HCT116 (cell line): ENCODE results near the gene NPC2. TPM values are rescaled to one million over a fixed set of nuclear protein-coding genes. Genes with fewer than 3 reads are reported as not detected.

Experiments
- ATAC-seq: fragments of 200-7000 bp; cut with Tn5 transposase; 2 replicates; pipeline ENCODE4 v1.9.1; 2020; ENCODE audit warnings: mild to moderate bottlenecking, moderate library complexity
- BruUV-seq: library from RNA; stranded (reverse); fragments of 400-500 nt; replicated peaks from 2 replicates; lab custom pipeline; 2021; lab: Mats Ljungman, UMichigan
- CTCF ChIA-PET: fragments of 300-600 bp; sonication (Branson Sonifier 250); formaldehyde crosslinking; loops from one replicate; lab custom pipeline; 2021; ENCODE audit warnings: antibody characterized with exemption; lab: Charles Lee
- POLR2A ChIA-PET: fragments of 300-600, 350-600 bp; sonication (Branson Sonifier 250); formaldehyde crosslinking; loops from one replicate; lab custom pipeline; 2021; ENCODE audit warnings: antibody characterized with exemption; lab: Charles Lee
- RAD21 ChIA-PET, 2 experiments: fragments of 300-600 bp; sonication (Branson Sonifier 250); formaldehyde crosslinking; loops; one replicate each; lab custom pipeline; 2023; ENCODE audit warnings: low total read pairs in 2 of 2; ENCODE audit not compliant: uncharacterized antibody in 2 of 2, unreplicated experiment in 2 of 2, low non-redundant PET in 1 of 2; lab: Charles Lee
- DNase-seq: peaks from one replicate; pipeline ENCODE4 v3.0.0-alpha.2; 2010; ENCODE audit warnings: low read depth, low spot score
- H2AFZ ChIP-seq: fragments of 200-600 bp; shearing (Covaris generic), sonication (generic); 2 replicates; pipeline ENCODE4 v1.6.1; 2017; ENCODE audit warnings: low read depth, mixed run types, mixed read lengths, antibody characterized with exemption, low read length; ENCODE audit not compliant: poor library complexity, severe bottlenecking
- H3K27ac ChIP-seq: 2 replicates; pipeline ENCODE4 v1.5.1; 2012; ENCODE audit warnings: low read depth, low read length
- H3K27me3 ChIP-seq: fragments of 200-600 bp; sonication (generic); 2 replicates; pipeline ENCODE4 v1.6.1; 2016; ENCODE audit warnings: mixed run types, low read length, mixed read lengths; ENCODE audit not compliant: insufficient read depth
- H3K36me3 ChIP-seq, 2 experiments: fragments of 200-500 bp in 1 of 2; fragments of 200-600 bp in 1 of 2; sonication (Bioruptor generic) in 1 of 2; sonication (generic) in 1 of 2; 2 replicates each; pipeline versions ENCODE4 v1.5.1 to v1.6.1; 2014 to 2016; ENCODE audit warnings: low read length in 2 of 2, inconsistent platforms in 1 of 2, mixed read lengths in 1 of 2, mixed run types in 1 of 2; ENCODE audit not compliant: insufficient read depth in 2 of 2, control insufficient read depth in 1 of 2
- H3K4me1 ChIP-seq, 2 experiments: fragments of 200-600 bp in 1 of 2; sonication (generic) in 1 of 2; 2 replicates each; pipeline versions ENCODE4 v1.5.1 to v1.6.1; 2012 to 2017; ENCODE audit warnings: low read length in 2 of 2, inconsistent platforms in 1 of 2, mild to moderate bottlenecking in 1 of 2, mixed read lengths in 1 of 2, mixed run types in 1 of 2, moderate library complexity in 1 of 2; ENCODE audit not compliant: insufficient read depth in 2 of 2, control insufficient read depth in 1 of 2
- H3K4me2 ChIP-seq: fragments of 200-600 bp; sonication (generic); 2 replicates; pipeline ENCODE4 v1.6.1; 2017; ENCODE audit warnings: mixed run types, low read length, mixed read lengths
- H3K4me3 ChIP-seq, 2 experiments: fragments of 200-600 bp in 1 of 2; sonication (generic) in 1 of 2; replicated peaks in 1 of 2; 2 replicates each; pipeline ENCODE4 v1.5.1; 2011 to 2016; ENCODE audit warnings: low read length in 2 of 2, control low read depth in 1 of 2, low read depth in 1 of 2, mild to moderate bottlenecking in 1 of 2, mixed read lengths in 1 of 2, mixed run types in 1 of 2
- H3K79me2 ChIP-seq: fragments of 200-600 bp; sonication (generic); 2 replicates; pipeline ENCODE4 v1.6.1; 2017; ENCODE audit warnings: mild to moderate bottlenecking, mixed run types, low read length, moderate library complexity, mixed read lengths; ENCODE audit not compliant: insufficient read depth
- H3K9ac ChIP-seq: fragments of 200-600 bp; sonication (generic); 2 replicates; pipeline ENCODE4 v1.6.1; 2016; ENCODE audit warnings: low read length, mixed read lengths
- H3K9me2 ChIP-seq: fragments of 200-600 bp; sonication (generic), shearing (Covaris generic); 2 replicates; pipeline ENCODE4 v1.6.1; 2017; ENCODE audit warnings: mixed run types, mild to moderate bottlenecking, moderate library complexity; ENCODE audit not compliant: insufficient read depth
- H3K9me3 ChIP-seq, 2 experiments: fragments of 200-500 bp in 1 of 2; fragments of 200-600 bp in 1 of 2; sonication (Bioruptor generic) in 1 of 2; sonication (generic) in 1 of 2; 2 replicates each; pipeline ENCODE4 v1.6.1; 2014 to 2017; ENCODE audit warnings: low read length in 2 of 2, mixed read lengths in 2 of 2, inconsistent platforms in 1 of 2, low read depth in 1 of 2, mild to moderate bottlenecking in 1 of 2, mixed run types in 1 of 2, moderate library complexity in 1 of 2; ENCODE audit not compliant: control insufficient read depth in 1 of 2, insufficient read depth in 1 of 2
- H4K20me1 ChIP-seq: fragments of 200-600 bp; sonication (generic), shearing (Covaris generic); 2 replicates; pipeline ENCODE4 v1.6.1; 2017; ENCODE audit warnings: mixed run types, mild to moderate bottlenecking, moderate library complexity; ENCODE audit not compliant: insufficient read depth
- ATF3 ChIP-seq: IDR thresholded peaks from 2 replicates; pipeline ENCODE4 v1.6.1; 2012
- CBX3 ChIP-seq: IDR thresholded peaks from 2 replicates; pipeline ENCODE4 v1.6.1; 2012; ENCODE audit warnings: low read depth
- CTCF ChIP-seq, 3 experiments: fragments of 200-600 bp in 1 of 3; sonication (generic) in 1 of 3; IDR thresholded peaks in 2 of 3; conservative IDR thresholded peaks in 1 of 3; 2 replicates each; pipeline ENCODE4 v1.5.1; 2012 to 2017; ENCODE audit warnings: low read depth in 2 of 3, low read length in 2 of 3, antibody characterized with exemption in 1 of 3, borderline replicate concordance in 1 of 3, control low read depth in 1 of 3, mild to moderate bottlenecking in 1 of 3, mixed read lengths in 1 of 3, mixed run types in 1 of 3, moderate library complexity in 1 of 3; ENCODE audit not compliant: insufficient read depth in 1 of 3
- EGR1 ChIP-seq: IDR thresholded peaks from 2 replicates; pipeline ENCODE4 v1.6.1; 2012; ENCODE audit warnings: low read depth
- ELF1 ChIP-seq: IDR thresholded peaks from 2 replicates; pipeline ENCODE4 v1.6.1; 2012; ENCODE audit warnings: low read depth, borderline replicate concordance
- EZH2 ChIP-seq: fragments of 200-600 bp; sonication (generic); IDR thresholded peaks from 2 replicates; pipeline ENCODE4 v1.6.1; 2017; ENCODE audit warnings: antibody characterized with exemption, mixed run types
- EZH2phosphoT487 ChIP-seq: fragments of 200-600 bp; IDR thresholded peaks from 2 replicates; pipeline ENCODE4 v1.6.1; 2018; ENCODE audit warnings: antibody characterized with exemption, borderline replicate concordance
- FOSL1 ChIP-seq: IDR thresholded peaks from 2 replicates; pipeline ENCODE4 v1.6.1; 2012; ENCODE audit warnings: low read depth
- POLR2A ChIP-seq: IDR thresholded peaks from 2 replicates; pipeline ENCODE4 v1.7.0; 2011; ENCODE audit warnings: borderline replicate concordance; ENCODE audit not compliant: insufficient read depth, insufficient read length; ENCODE audit errors: extremely low read depth
- POLR2AphosphoS5 ChIP-seq: IDR thresholded peaks from 2 replicates; pipeline ENCODE4 v1.6.1; 2011; ENCODE audit warnings: mild to moderate bottlenecking, low read depth, low read length, moderate library complexity
- RAD21 ChIP-seq: IDR thresholded peaks from 2 replicates; pipeline ENCODE4 v1.6.1; 2012; ENCODE audit warnings: low read depth, mild to moderate bottlenecking
- SIN3A ChIP-seq: IDR thresholded peaks from 2 replicates; pipeline ENCODE4 v1.6.1; 2012; ENCODE audit warnings: low read depth
- SP1 ChIP-seq: IDR thresholded peaks from 2 replicates; pipeline ENCODE4 v1.6.1; 2012; ENCODE audit warnings: low read depth
- SRF ChIP-seq: IDR thresholded peaks from 2 replicates; pipeline ENCODE4 v1.6.1; 2012; ENCODE audit warnings: low read depth
- TCF7L2 ChIP-seq: IDR thresholded peaks from 2 replicates; pipeline ENCODE4 v1.7.0; 2011; ENCODE audit warnings: borderline replicate concordance, inconsistent platforms; ENCODE audit not compliant: insufficient read depth, insufficient read length; ENCODE audit errors: extremely low read depth
- ZBTB33 ChIP-seq: IDR thresholded peaks from 2 replicates; pipeline ENCODE4 v1.6.1; 2011; ENCODE audit warnings: mild to moderate bottlenecking, low read length, moderate library complexity; ENCODE audit not compliant: insufficient replicate concordance; ENCODE audit errors: extremely low read depth
- ZFX ChIP-seq: fragments of 450-650 bp; IDR thresholded peaks from 2 replicates; pipeline ENCODE4 v1.6.1; 2017
- ZNF274 ChIP-seq: fragments of 200-500 bp; sonication (Bioruptor generic); IDR thresholded peaks from 2 replicates; pipeline ENCODE4 v1.6.1; 2014; ENCODE audit warnings: mild to moderate bottlenecking, low read depth, low read length, inconsistent platforms
- intact Hi-C: fragments of 100-400 bp; cut with micrococcal nuclease; formaldehyde crosslinking; loops from 2 replicates; pipeline ENCODE4 v1.10.0; 2022
- total RNA-seq: library from RNA; stranded (reverse); gene quantifications from one replicate; pipeline ENCODE4 v1.2.1, GENCODE V29; 2021; ENCODE audit not compliant: unreplicated experiment
- TF ChIP-seq, protein P1 (sequence below): IDR thresholded peaks from 2 replicates; pipeline ENCODE4 v1.6.1; 2012; ENCODE audit warnings: low read depth
- TF ChIP-seq, protein P2 (sequence below): IDR thresholded peaks from 2 replicates; pipeline ENCODE4 v1.6.1; 2012

NPC2 gene
- total RNA-seq, 1 experiment from 2014 or later, result 105 TPM

- H3K9me2 ChIP-seq, result no peaks in the 10 kb centered on the region
- H4K20me1 ChIP-seq, result no peaks in the 10 kb centered on the region
- CTCF ChIA-PET, result interaction anchor here (0.7 kb wide), 1 partner anchor 183 kb away, joined by 3 read pairs; the partner anchor contains the start of gene ABCD4
- ATAC-seq (no peak), DNase-seq (no peak)
- H3K36me3 ChIP-seq, result peaks cover 0 to 21% of the 10 kb centered on the region in 2 experiments; a peak in 2 of 4 replicates
- no peaks in the 10 kb centered on the region for H3K27me3 ChIP-seq
- BruUV-seq, result no TSS peak
- RAD21 ChIA-PET, result no interaction called here
- intact Hi-C loops, result no loop called here
- H3K79me2 ChIP-seq, result no peaks in the 10 kb centered on the region
- H3K27ac ChIP-seq, result no peak overlapping the region
- H3K4me3 ChIP-seq, result no peak overlapping the region
- H2AFZ ChIP-seq, result no peak overlapping the region
- TF ChIP-seq ATF3 (no peak), TCF7L2 (no peak), SP1 (no peak), ZBTB33 (no peak), SIN3A (no peak), ZNF274 (no peak), CBX3 (no peak), POLR2AphosphoS5 (no peak), RAD21 (no peak), ZFX (no peak), FOSL1 (no peak), EZH2 (no peak), EZH2phosphoT487 (no peak), EGR1 (no peak), CTCF (IDR thresholded peaks at IDR 0.05 in 2 of 3, conservative IDR thresholded peaks at IDR 0.05 in 1 of 3; ENCODE audit: borderline replicate concordance in 1 of 3, insufficient read depth in 1 of 3, low read depth in 2 of 3, low read length in 2 of 3) (no peak), POLR2A (no peak), ELF1 (no peak), SRF (no peak)
- TF ChIP-seq, protein P1, sequence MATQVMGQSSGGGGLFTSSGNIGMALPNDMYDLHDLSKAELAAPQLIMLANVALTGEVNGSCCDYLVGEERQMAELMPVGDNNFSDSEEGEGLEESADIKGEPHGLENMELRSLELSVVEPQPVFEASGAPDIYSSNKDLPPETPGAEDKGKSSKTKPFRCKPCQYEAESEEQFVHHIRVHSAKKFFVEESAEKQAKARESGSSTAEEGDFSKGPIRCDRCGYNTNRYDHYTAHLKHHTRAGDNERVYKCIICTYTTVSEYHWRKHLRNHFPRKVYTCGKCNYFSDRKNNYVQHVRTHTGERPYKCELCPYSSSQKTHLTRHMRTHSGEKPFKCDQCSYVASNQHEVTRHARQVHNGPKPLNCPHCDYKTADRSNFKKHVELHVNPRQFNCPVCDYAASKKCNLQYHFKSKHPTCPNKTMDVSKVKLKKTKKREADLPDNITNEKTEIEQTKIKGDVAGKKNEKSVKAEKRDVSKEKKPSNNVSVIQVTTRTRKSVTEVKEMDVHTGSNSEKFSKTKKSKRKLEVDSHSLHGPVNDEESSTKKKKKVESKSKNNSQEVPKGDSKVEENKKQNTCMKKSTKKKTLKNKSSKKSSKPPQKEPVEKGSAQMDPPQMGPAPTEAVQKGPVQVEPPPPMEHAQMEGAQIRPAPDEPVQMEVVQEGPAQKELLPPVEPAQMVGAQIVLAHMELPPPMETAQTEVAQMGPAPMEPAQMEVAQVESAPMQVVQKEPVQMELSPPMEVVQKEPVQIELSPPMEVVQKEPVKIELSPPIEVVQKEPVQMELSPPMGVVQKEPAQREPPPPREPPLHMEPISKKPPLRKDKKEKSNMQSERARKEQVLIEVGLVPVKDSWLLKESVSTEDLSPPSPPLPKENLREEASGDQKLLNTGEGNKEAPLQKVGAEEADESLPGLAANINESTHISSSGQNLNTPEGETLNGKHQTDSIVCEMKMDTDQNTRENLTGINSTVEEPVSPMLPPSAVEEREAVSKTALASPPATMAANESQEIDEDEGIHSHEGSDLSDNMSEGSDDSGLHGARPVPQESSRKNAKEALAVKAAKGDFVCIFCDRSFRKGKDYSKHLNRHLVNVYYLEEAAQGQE, result no peak
- TF ChIP-seq, protein P2, sequence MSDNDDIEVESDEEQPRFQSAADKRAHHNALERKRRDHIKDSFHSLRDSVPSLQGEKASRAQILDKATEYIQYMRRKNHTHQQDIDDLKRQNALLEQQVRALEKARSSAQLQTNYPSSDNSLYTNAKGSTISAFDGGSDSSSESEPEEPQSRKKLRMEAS, result no peak
- peak overlapping the region; percentile 46 for H3K4me2 ChIP-seq
- no peaks in the 10 kb centered on the region for H3K9me3 ChIP-seq
- H3K4me1 ChIP-seq, result peaks cover 45 to 48% of the 10 kb centered on the region in 2 experiments
- POLR2A ChIA-PET, result no interaction called here
- no peak overlapping the region for H3K9ac ChIP-seq
Observed at GRCh38 chr14:74486164-74486563, 6.9 kb downstream of the NPC2 start.
